Activated T-cell treated with anti-CD3 and anti-CD28 coated beads for 24 hours (primary cell): Measurements from ENCODE around the gene LINC01488.

Source experiments
- DNase-seq: peaks from one replicate; pipeline ENCODE4 v3.0.0-alpha.2; 2020; ENCODE audit warnings: low read depth

LINC01488 gene

DNA sequence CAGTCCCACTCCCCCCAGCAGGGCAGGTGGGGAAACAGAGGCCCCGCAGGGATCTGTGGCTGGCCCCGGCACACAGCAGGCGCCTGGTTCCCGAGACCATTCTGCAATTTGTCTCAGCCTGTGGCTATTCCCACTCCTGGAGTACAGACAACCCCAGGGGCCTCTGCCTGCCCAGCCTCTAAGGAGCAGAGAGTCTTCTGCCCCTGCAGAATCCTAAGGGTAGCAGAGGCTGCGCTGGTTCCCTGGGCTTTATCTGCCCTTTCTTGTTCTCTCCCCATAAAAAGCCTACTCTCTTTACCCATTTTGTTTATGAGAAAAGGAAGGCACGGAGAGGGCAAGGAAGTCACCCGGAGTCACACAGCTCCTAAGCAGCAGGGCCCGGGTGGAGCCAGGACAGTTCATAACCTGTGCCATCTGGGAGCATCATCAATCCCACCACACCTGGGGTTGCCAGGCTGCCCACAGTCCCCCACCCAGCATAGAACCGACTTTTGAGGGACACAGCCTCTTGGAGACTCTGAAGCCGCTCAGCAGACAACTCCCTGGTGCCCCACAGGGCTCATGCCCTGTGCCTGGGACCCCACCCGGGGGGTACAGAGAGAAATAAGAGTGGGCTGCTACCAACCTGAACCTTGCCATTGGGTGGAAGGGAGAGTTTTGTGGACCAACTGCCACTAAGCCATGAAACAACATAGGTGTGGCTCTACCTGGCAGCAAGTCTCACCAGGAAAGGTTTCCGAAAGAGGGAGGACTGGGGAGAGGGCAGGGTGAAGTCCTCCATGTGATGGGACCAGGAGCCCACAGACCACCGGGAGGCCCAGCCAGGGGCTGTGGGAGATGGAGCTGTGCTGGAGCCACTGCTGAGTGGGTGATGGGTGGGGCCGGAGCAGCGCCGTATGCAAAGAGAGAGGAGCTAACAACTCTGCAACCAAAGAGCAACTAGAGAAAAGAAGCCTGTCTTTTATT, 17.2 kb upstream of the LINC01488 start:
- DNase-seq = no peak

DNA sequence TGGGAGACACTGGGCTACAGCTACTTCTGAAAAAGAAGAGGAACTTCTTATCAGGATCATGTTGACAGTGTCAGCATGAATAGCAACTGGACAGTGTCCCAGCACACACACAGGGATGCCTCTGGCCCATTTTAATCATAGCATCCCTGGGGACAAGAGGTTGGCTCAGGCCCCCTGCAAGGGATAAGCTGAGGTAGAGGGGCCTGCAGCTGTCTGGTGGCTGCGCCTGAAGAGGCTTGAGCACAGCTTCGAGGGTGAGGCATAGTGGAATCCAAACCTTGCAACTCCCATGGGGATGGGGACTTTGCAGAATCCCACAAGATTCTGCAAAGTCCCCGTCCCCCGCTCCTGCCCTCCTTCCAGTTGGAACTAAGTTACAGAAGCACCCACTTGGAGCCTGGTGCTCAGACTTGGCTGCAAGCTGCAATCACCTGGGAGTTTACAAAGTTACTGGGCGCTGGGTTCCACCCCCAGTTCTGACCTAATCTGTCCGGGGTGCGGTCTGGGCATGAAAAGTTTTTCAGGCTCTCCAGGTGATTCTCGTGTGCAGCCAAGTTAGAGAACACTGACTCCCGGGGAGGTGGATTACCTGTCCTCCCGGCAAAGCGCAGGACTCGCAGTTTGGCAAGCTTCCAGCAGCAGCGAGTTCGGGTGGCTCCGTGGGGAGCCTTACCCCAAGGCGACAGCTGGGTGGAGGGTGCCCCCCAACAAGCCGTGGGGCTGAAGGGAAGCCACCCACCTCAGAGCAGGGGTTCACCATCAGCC, 16.0 kb upstream of the LINC01488 start:
- DNase-seq = no peak

DNA sequence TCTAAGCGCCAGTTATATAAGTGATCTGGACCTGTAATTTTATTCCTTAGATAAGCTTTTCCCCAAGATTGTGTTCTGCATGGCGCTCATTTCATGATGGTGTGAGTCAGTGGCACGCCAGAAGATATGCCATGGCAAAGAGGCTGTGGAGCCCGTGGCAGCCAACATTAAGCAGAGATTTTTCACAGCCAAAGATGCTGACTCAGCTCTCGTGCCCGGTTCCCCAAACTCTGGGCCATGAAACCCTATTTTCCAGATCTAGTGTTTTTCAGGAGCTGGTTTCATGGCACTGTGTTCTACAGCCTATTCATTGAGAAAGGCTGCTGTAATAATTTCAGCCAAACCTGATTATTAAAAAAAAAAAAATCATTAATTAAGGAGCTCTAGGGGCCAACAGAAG, 15.4 kb upstream of the LINC01488 start:
- no peak for DNase-seq

DNA sequence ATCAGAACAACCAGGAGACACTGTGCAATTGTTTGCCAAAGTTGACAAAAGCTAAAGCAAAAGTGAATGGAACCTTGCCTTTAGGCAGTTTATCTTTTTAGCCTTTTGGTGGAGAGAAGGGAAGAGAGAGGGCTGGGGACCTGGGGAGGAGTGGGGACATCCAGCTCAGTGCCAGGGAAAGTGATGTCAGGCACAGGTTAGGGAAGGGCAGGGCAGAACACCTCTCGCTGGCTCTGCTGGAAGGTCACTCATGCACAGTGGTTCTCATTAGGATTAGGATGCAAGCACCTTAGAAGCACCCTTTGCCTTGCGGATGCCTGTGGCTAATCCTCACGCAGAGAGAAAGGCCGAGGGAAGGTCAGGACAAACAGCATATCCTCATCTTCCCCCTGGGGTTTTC, 14.3 kb upstream of the LINC01488 start:
- DNase-seq = no peak

DNA sequence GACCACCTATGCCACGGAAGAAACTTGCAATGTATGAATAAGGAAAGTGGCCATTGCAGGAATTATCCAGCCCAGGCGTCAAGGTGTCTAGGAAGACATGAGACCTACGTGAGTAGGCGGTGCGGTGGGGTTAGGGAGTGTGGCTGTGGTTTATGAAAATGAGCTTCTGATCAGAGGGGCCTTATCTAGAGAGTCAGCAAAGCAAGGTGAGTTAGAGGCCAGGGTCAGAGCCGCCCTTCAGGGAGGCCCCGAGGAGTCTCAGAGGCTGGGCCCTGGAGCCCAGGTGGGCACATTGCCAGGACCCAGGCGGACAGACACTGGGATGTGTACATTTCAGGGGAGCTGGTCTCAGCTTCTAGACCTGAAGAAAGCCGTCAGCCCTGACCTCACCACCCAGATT, 13.8 kb upstream of the LINC01488 start:
- no peak for DNase-seq

DNA sequence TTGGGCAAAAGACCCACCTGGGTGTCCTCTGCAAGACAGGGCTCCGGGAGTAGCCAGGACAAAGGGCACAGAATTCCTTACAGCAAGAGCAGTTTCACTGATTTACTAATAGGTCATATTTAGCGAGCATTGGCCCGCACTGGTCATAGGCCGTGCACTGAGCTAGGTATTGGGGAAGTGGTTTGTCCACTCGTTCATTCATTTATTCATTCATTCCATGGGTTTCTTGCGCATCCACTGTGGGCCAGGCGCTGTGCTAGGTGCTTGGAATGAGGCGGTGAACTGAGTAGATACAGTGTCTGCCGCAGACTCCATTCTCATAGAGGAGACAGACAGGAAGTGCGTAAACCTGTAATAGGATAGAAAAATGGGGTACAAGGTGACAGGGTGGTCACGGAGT, 13.2 kb upstream of the LINC01488 start:
- no peak for DNase-seq

DNA sequence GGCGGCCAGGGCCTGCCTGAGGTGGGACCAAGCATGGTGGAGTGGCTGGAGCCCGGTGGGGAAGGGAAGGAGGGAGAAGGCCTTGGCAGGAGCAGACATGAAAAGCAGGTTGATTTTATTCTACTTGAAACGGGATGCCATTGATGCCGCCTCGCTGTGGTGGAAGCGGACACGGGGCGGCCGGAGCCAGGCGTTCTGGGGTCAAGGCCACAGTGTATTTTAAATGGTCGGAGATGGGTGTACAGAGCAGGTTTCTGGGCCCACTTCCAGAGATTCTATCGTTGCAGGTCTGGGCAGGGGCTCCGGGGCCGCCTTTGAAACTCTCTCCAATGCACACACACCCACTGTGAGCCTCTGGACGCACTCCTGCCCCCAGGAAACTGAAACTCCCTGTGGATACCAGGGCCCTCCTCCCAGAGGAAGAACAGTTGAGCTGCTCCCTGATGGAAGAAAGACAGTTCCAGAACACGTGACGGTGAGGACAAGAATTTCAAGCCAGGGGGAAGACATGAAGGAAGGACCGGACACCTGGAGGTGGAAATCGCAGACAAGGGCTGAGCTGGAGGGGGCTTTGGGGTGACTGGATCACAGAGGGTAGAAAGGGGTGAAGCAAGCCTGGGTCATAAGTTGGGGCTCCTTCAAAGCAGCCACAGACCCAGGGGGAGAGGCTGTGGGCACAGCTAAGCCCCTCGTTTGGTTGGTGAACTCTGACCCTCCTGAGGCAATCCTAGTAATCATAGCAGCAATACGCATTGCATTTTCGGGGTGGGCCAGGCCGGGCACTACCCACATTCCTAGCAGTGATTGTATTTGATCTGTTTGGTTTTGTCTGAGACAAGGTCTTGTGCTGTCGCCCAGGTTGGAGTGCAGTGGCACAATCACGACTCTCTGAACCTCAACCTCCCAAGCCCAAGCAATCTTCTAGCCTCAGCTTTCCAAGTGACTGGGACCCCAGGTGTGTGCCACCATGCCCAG, 12.3 kb upstream of the LINC01488 start:
- no peak for DNase-seq

DNA sequence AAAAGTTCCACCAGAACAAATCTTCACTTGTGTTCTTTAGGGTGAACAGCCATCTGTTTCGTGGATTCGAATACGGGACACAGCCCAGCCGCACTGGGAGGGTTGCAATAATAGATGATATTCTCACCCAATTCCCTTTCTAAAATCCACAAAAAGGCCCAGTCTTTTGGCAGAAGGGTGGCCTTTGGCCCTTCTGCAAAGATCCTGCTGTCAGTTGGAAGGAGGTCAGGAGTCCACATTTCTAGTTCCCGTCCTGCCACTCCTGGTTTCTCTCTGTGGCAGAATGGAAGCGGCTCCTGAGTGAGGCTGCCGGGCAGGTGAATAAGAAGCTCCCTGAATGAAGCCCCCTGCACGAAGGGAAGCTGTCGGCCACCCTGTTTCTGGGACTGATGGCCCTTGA, 11.2 kb upstream of the LINC01488 start:
- no peak for DNase-seq

DNA sequence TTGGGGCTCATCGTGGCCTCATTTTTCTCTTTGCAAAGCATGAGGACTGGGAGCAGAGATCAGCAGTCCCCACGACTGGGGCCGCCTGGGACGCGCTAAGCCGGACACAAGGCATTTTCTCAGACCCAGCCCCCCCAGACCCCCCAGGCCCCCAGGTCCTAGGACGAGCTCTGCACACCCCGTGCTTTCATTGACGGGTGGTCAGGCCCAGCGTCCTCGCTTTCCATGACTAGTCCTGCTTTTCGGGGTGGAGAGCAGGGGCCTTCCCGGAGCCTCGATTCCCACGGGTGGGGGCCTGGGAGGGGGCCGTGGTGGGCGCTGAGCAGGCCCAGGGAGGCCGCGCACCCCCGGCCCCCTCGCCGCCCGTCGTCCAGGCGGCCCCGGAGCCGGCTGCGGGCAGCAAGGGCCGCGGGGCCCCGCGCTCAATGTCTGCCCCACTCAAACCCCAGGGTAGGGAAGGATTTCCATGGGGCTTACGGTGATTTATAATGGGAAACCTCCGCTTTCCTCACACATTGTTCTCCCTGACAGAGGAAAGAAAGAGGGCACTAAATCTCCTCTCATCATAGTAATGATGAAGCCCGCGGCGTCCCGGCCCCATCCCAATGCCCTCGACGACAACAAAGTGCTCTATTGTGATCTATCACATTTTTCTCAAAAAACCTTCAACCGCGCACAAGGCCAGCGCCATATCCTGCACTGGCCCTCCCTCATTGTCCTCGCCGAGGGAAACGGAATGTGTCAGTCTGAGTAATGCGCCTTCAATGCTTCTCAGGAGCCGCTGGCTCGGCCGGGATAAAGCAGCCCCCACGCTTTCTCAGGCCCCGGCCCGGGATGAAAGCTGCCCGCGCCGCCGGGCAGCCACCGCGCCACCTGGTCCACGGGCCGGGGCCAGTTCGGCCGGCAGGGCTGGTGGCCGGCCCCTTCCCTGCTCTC, 10.4 kb upstream of the LINC01488 start:
- no peak for DNase-seq

DNA sequence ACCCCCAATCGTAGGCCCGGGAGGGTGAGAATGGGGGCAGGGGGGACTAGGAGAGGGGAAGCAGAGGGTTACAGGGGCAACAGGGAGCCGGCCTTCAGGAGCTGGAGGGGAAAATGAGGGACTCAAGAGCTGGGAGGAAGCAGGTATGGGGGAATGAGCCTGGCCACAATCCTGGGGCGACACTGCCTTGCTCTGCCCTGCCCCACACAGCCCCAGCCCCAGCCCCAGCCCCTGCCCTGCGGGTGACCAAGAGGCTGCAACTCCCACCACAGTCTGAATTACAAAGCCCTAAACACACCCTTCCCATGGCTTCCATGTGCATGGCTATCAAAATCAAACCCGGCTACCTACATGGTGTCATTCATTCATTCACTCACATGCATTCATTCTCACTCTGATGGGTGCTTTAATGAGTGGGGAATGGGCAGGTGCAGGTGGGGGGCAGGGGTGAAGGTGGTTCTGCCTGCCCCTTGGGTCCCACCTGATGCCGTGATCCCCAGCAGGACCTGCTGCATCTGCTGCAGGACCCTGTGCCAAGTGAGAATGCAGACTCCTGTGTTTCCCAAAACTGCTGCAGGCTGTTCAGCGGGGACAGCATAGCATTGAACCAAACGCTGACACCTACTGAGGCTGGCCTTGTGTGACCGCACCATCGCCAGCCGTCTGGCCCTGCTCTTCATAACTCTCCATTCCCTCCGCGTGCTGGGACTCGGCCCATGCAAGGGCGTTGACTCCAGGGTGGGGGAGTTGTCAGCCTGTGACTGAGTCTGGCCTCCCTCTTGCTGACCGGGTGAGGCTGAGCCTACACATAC, 9.5 kb upstream of the LINC01488 start:
- DNase-seq = no peak

DNA sequence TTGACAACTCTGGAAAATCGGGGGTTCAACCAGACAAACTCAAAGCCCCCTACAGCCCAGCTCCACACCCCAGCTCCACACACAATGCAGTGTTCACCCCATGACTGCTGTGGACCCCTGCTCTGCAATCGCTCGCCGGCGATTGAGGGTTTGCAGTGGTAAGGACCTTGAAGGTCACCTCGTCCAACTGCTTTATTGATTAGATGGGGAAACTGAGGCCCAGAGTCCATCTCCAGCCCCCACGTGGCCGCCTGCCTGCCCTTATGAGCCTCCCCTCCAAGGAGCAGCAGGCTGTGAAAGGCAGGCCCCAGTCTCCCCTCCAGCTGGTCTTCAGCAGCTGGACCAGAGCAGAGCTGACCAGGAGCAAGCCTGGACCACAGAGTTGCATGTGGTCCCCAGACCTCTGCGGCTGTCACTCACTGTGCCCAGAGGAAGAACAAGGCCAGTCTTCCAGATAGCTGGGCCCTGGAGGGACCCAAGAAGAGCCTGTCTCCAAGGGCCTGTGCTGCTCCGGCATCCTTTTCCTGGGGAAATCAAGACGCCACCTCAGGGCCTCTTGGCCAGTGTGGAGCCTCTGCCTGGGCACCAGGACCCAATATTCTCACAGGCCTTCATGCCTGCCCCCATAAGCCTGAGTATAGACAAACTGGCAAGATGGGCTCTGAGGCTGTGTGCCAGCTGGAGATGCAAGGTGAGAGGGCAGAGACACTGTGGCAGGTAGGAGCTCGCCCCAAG, 8.8 kb upstream of the LINC01488 start:
- no peak for DNase-seq

DNA sequence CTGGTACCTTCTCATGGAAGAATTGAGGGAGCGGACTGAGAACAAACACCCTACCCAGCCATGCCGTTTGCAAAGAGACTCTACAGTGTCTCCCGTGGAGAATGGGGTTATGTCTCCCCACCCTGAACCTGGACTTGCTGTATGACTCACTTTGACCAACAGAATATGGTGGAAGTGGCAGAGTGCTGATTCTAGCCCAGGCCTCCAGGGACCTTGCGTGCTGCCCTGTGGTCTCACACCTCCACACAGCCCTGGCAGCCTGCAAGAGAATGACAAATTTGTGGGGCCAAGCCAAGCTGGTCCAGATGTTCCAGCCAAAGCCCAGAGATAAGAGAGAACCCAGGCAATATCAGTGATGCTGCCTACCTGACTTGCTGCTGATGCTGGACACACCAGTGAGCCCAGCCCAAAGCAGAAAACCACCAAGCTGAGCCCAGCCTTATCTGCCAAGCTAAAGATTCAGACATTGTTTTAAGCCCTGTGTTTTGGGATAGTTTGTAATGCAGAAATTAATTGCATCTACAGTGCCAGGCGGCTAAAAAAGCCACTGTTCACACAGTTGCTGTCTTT, 8.1 kb upstream of the LINC01488 start:
- DNase-seq = no peak

DNA sequence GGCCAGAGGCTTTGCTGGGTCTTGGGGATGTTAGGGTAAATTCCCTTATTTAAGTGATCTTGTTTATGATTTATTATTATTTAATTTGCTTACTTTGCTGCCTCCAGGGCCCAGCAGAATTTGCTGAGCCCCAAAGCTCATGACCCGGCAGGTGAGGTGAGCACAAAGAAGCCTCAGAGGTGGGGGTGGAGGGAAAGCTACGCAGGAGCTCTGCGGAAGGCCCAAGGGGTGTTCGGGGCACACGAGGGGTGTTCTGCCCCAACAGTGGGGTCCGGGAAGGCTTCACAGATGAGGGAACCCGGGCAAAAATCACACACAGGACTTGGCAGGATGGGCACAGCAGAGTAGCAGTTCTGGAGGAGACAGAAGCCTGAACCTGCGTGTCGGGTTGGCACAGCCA, 6.7 kb upstream of the LINC01488 start:
- DNase-seq = no peak

DNA sequence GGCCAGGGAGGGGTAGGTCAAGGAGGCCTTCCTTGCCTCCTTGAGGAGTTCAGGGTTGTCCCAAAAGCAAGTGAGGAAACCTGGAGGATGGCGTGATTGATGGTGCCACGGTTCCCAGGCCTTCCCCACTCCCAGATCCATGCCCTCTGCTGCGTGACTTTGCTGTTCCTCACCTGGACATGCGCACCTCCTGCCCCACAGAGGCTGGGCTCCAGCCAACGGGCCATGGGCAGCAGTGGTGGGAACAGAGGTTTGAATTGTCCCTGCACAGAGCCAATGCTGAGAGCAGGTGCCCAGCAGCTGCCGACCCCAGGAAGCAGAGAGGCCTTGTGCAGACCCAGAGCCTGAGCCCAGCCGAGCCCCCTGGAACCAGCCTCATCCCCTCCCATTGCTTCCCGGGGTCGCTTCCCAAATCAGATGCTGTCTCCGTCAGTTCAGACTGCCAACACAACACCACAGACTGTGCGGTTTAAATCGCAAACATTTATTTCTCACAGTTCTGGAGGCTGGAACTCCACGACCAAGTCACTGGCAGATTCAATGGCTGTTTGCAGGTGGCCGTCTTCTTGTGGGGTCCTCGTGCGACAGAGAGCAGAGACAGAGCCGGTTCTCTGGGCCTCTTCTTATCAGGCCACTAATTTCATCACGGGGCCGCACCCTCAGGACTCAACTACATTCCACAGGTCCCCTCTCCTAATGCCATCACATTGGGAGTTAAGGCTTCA, 6.2 kb upstream of the LINC01488 start:
- no peak for DNase-seq

DNA sequence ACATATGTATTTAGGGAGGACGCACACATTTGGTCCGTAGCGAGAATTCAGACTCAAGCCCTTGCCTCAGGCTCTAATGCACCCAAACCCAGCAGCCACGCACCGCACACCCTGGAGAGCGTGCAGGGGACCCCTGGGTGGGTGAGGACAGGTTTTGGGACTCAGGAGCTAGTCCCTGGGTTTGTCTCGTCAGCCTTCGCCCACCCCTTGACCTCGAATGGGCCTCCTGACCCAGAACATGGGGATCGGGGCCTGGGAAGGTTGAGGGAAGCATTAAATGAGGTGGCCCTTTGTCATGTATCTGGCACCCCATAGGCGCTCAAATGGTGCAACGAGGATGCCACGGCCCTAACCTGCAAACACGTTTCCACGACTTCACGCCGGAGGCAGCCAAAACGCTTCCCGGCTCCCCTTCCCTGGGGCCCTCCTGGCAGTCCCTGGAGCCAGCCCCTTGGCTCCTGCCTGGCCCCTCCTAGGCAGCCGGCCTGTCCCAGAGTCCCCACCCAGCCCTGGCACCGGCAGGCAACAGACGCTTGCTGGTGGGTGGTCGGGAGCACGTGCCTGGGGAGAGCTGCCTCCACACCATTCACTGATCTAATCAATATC, 5.5 kb upstream of the LINC01488 start:
- no peak for DNase-seq

DNA sequence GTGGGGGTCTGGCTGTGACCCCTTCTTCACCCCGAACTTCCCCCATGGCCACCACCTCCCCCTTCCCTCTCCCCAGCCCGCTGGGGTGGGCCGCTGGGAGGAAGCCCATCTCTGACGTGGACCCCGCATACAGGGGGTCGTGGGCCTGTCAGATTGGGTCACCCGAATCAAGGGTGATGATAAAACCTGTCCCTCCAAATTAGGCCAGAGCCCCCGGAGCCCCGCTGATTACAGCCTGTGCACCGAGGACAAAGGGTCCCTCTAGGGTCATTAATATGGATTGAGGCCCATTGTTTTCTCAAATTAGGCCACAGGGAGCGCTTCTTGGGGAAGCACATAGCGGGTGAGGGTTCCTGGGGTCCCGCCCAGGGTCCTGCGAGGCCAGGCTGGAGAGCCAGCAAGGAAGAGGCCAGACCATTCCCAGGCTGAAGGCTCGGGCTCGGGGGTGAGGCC, 4.9 kb upstream of the LINC01488 start:
- no peak for DNase-seq

DNA sequence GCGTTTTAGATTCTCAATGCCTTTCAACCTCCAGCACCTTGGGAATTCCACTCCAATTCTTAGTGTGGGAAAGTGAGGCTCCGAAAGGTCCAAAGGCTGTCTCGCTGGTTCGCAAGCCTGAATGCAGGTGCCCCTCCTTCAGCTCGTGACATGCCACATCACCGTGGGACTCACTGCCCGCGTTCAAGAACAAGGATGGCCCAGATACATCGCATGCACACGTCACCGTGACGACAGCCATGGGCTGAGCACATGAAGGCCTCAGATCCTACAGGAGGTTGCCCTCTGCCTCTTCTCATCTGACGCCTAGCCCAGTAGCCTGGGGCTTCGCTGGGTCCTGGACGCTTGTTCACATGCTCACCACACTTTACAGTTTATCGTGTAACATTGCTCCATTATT, 4.4 kb upstream of the LINC01488 start:
- no peak for DNase-seq
